SK-N-SH (cell line): ENCODE results near the gene ELF5. TPM values are rescaled to one million over a fixed set of nuclear protein-coding genes. Genes with fewer than 3 reads are reported as not detected.

Source experiments
- CTCF ChIA-PET: fragments of 300-600, 350-600 bp; formaldehyde crosslinking; extraction: SDS; loops from one replicate; lab custom pipeline; 2021; lab: Yijun Ruan, JAX
- POLR2A ChIA-PET: fragments of 350-600 bp; sonication (Branson Sonifier 250); formaldehyde crosslinking; extraction: SDS; loops from one replicate; lab custom pipeline; 2020; ENCODE audit warnings: antibody characterized with exemption, inconsistent platforms; lab: Yijun Ruan, JAX
- DNase-seq: peaks from one replicate; pipeline ENCODE4 v3.0.0; 2012
- H2AFZ ChIP-seq: fragments of 200-600 bp; sonication (generic); 2 replicates; pipeline ENCODE4 v1.8.1; 2016; ENCODE audit warnings: antibody characterized with exemption, mild to moderate bottlenecking, low read depth
- H3F3A ChIP-seq: fragments of 200-600 bp; sonication (generic); replicated peaks from 2 replicates; pipeline ENCODE3; 2016; ENCODE audit warnings: antibody characterized with exemption, mild to moderate bottlenecking; ENCODE audit not compliant: insufficient read depth
- H3K27ac ChIP-seq, 2 experiments: fragments of 200-500 bp in 1 of 2; fragments of 200-600 bp in 1 of 2; sonication (Bioruptor generic) in 1 of 2; sonication (generic), shearing (Covaris generic) in 1 of 2; 2 replicates each; pipeline versions ENCODE4 v1.5.1 to v1.6.1; 2014 to 2016; ENCODE audit warnings: low read depth in 2 of 2, inconsistent platforms in 1 of 2, low read length in 1 of 2, mild to moderate bottlenecking in 1 of 2, mixed read lengths in 1 of 2
- H3K27me3 ChIP-seq: fragments of 200-600 bp; sonication (generic), shearing (Covaris generic); 2 replicates; pipeline ENCODE4 v1.6.1; 2016; ENCODE audit warnings: mixed run types; ENCODE audit not compliant: insufficient read depth
- H3K36me3 ChIP-seq, 2 experiments: fragments of 200-500 bp in 1 of 2; fragments of 200-600 bp in 1 of 2; sonication (Bioruptor generic) in 1 of 2; sonication (generic) in 1 of 2; replicated peaks in 1 of 2; 2 replicates each; pipeline versions ENCODE3 to v1.5.1; 2014 to 2016; ENCODE audit warnings: low read length in 1 of 2, mild to moderate bottlenecking in 1 of 2; ENCODE audit not compliant: insufficient read depth in 2 of 2, control insufficient read depth in 1 of 2
- H3K4me1 ChIP-seq, 2 experiments: fragments of 200-500 bp in 1 of 2; fragments of 200-600 bp in 1 of 2; sonication (Bioruptor generic) in 1 of 2; sonication (generic), shearing (Covaris generic) in 1 of 2; 2 replicates each; pipeline versions ENCODE4 v1.5.1 to v1.6.1; 2014 to 2016; ENCODE audit warnings: low read depth in 1 of 2, low read length in 1 of 2, mixed run types in 1 of 2; ENCODE audit not compliant: insufficient read depth in 2 of 2, control insufficient read depth in 1 of 2
- H3K4me2 ChIP-seq: fragments of 200-600 bp; sonication (generic), shearing (Covaris generic); 2 replicates; pipeline ENCODE4 v1.6.1; 2017; ENCODE audit warnings: mixed run types
- H3K4me3 ChIP-seq, 2 experiments: fragments of 200-500 bp in 1 of 2; fragments of 200-600 bp in 1 of 2; sonication (Bioruptor generic) in 1 of 2; sonication (generic), shearing (Covaris generic) in 1 of 2; 2 replicates each; pipeline versions ENCODE4 v1.5.1 to v1.8.1; 2014 to 2016; ENCODE audit warnings: low read depth in 2 of 2, inconsistent platforms in 1 of 2, low read length in 1 of 2, mild to moderate bottlenecking in 1 of 2, mixed read lengths in 1 of 2, moderate library complexity in 1 of 2
- H3K79me2 ChIP-seq: fragments of 200-600 bp; sonication (generic); 2 replicates; pipeline ENCODE4 v1.8.1; 2017; ENCODE audit warnings: mild to moderate bottlenecking; ENCODE audit not compliant: insufficient read depth
- H3K9ac ChIP-seq: fragments of 200-600 bp; sonication (generic); 2 replicates; pipeline ENCODE4 v1.6.1; 2017; ENCODE audit warnings: mixed run types
- H3K9me2 ChIP-seq: fragments of 200-600 bp; sonication (generic); 2 replicates; pipeline ENCODE4 v1.6.1; 2017; ENCODE audit warnings: mixed run types
- H3K9me3 ChIP-seq: fragments of 200-600 bp; sonication (generic); 2 replicates; pipeline ENCODE4 v1.6.1; 2017; ENCODE audit warnings: mixed run types, mild to moderate bottlenecking, moderate library complexity
- H4K20me1 ChIP-seq: fragments of 200-600 bp; sonication (generic); 2 replicates; pipeline ENCODE4 v1.6.1; 2017; ENCODE audit warnings: mild to moderate bottlenecking, mixed run types; ENCODE audit not compliant: insufficient read depth
- CHD2 ChIP-seq: fragments of 150-350 bp; IDR thresholded peaks from 2 replicates; pipeline ENCODE4 v1.6.1; 2018; ENCODE audit warnings: low read length; ENCODE audit not compliant: partially characterized antibody
- EP300 ChIP-seq, 2 experiments: IDR thresholded peaks; 2 replicates each; pipeline versions ENCODE4 v1.4.0 to v1.6.1; 2012; ENCODE audit warnings: borderline replicate concordance in 1 of 2, low read depth in 1 of 2, low read length in 1 of 2
- GABPA ChIP-seq: IDR thresholded peaks from 2 replicates; pipeline ENCODE4 v1.4.0; 2012; ENCODE audit warnings: low read depth, mild to moderate bottlenecking
- JUND ChIP-seq: IDR thresholded peaks from 2 replicates; pipeline ENCODE4 v1.4.0; 2012
- POLR2AphosphoS5 ChIP-seq: IDR thresholded peaks from 2 replicates; pipeline ENCODE4 v1.6.1; 2012; ENCODE audit warnings: low read depth, low read length
- RFX5 ChIP-seq: IDR thresholded peaks from 2 replicates; pipeline ENCODE4 v1.6.1; 2012; ENCODE audit warnings: mild to moderate bottlenecking, improper control_type of control experiment, low read length
- RXRA ChIP-seq: IDR thresholded peaks from 2 replicates; pipeline ENCODE4 v1.4.0; 2012; ENCODE audit warnings: low read depth, mild to moderate bottlenecking, borderline replicate concordance
- SIN3A ChIP-seq: IDR thresholded peaks from 2 replicates; pipeline ENCODE4 v1.6.1; 2012; ENCODE audit warnings: low read depth, mild to moderate bottlenecking, low read length, moderate library complexity, borderline replicate concordance
- TCF12 ChIP-seq: IDR thresholded peaks from 2 replicates; pipeline ENCODE4 v1.4.0; 2012
- TEAD4 ChIP-seq: IDR thresholded peaks from 2 replicates; pipeline ENCODE4 v1.4.0; 2012; ENCODE audit warnings: mild to moderate bottlenecking, borderline replicate concordance; ENCODE audit not compliant: insufficient read depth
- USF1 ChIP-seq: IDR thresholded peaks from 2 replicates; pipeline ENCODE4 v1.4.0; 2012; ENCODE audit warnings: low read depth, borderline replicate concordance
- WGBS: methylation state at CpG from one replicate; pipeline ENCODE4 v1.1.6; 2017; ENCODE audit warnings: low lambda C conversion rate; 5-methylcytosine and 5-hydroxymethylcytosine counted together
- polyA plus RNA-seq, 3 experiments: library from polyadenylated mRNA; depleted of rRNA; stranded (reverse); fragments of >200 nt; gene quantifications; 2 replicates each; pipeline ENCODE4 v1.2.3, GENCODE V29; 2012
- TF ChIP-seq, protein P1 (sequence below): IDR thresholded peaks from 2 replicates; pipeline ENCODE4 v1.4.0; 2012; ENCODE audit warnings: low read depth, borderline replicate concordance
- TF ChIP-seq, protein P2 (sequence below): IDR thresholded peaks from 2 replicates; pipeline ENCODE4 v1.4.0; 2012; ENCODE audit warnings: low read depth

Gene ELF5
- polyA plus RNA-seq, 1 of the 3 experiments (the other 2 are of a cell fraction), result not detected

DNA sequence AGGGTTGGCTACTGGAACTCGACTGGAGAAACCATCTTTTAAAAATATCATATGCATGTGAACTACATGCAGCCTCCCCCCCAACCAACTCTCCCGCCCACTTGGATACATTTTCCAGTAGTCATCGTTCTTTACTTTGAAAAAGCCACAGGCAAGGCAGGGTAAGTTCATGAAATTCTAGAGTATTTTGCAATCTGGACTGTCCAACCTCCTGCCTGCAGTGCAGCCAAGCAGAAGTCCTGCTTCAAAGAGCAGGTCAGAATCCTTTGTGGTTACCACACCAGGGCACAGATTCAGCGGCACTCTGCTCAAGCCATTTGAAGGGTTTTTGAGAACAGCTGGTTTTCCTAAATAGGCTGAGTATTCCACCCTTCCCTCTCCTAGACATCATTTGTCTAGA is 12.1 kb downstream of the ELF5 start:
- no peak for TF ChIP-seq CHD2
- TF ChIP-seq POLR2AphosphoS5, result no peak
- no peak for TF ChIP-seq GABPA
- no peak for TF ChIP-seq JUND
- TF ChIP-seq TEAD4, result no peak
- TF ChIP-seq RXRA, result no peak
- ChIA-PET POLR2A (no interaction called here), CTCF (interaction anchor here (0.6 to 4.6 kb wide), 6 partner anchors 8 to 426 kb away, joined by 3 to 28 read pairs (median 3); partner anchors contain the start of gene ELF5)
- Histone ChIP-seq H3K4me1 (peaks cover 0 to 2% of the 10 kb centered on the region in 2 experiments; a peak in 1 of 4 replicates), H3K36me3 (no peaks in the 10 kb centered on the region), H3K9me2 (no peaks in the 10 kb centered on the region), H3K4me2 (no peak overlapping the region), H3K9ac (no peak overlapping the region), H3K4me3 (no peak overlapping the region), H3K79me2 (no peaks in the 10 kb centered on the region), H3K27ac (no peak overlapping the region), H3F3A (no peaks in the 10 kb centered on the region), H4K20me1 (no peaks in the 10 kb centered on the region), H2AFZ (no peak overlapping the region), H3K9me3 (no peaks in the 10 kb centered on the region), H3K27me3 (no peaks in the 10 kb centered on the region)
- WGBS, result 65% methylated on average over 4 of the region's 4 CpGs
- no peak for DNase-seq

DNA sequence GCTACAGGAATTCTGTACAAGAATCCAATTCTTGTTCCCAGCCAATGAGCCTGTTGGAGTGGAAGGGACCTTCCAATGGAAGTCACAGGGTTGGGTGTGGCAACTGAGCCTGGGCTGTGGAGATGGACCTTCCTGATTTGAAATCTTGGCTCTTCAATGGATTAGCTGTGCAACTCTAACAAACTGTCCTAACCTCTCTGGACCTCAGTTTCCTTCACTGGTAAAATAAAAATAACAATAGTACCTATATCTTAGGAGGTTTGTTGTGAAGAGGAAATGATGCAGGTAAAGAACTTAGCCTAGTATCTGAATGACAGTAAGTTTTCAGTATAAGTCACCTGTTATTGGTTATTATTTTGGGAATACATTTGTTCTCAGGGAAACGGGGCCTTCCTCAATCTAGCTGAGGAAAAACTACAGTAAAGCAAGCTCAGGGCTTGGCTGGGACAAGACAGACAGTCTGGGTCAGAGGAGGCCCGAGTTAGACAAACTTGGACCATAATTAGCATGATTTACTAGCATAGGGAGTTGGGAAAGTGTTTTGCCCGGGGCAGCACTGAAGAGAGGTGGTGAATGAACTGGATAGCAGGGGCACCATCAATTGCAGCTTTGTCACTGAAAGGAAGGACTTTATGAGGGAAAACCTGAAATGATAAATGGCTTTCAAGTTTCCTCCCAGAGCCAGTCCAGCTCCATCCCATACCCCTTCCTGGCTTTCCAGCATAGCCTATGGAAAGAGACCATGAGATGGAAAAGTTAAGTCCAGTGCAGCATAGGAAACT is 13.7 kb downstream of the ELF5 start:
- Histone ChIP-seq H3K4me1 (peaks cover 0 to 2% of the 10 kb centered on the region in 2 experiments; a peak in 1 of 4 replicates), H3K27me3 (no peaks in the 10 kb centered on the region; the same call in 1 of the 2 replicates), H3K9me2 (no peaks in the 10 kb centered on the region), H2AFZ (no peak overlapping the region), H3K4me2 (no peak overlapping the region), H3K4me3 (no peak overlapping the region), H3K9me3 (no peaks in the 10 kb centered on the region), H3K36me3 (no peaks in the 10 kb centered on the region), H3K9ac (no peak overlapping the region), H4K20me1 (no peaks in the 10 kb centered on the region), H3K27ac (no peak overlapping the region), H3K79me2 (no peaks in the 10 kb centered on the region), H3F3A (no peaks in the 10 kb centered on the region)
- DNase-seq, result no peak
- WGBS, result 23% methylated on average over 3 of the region's 3 CpGs
- CTCF ChIA-PET, result interaction anchor here (0.7 to 1.7 kb wide), 4 partner anchors 7 to 133 kb away, joined by 3 to 9 read pairs (median 3); partner anchors contain the start of gene ELF5
- TF ChIP-seq RFX5 (no peak), EP300 (IDR thresholded peaks at IDR 0.05; ENCODE audit: borderline replicate concordance in 1 of 2, low read depth in 1 of 2, low read length in 1 of 2) (no peak)
- POLR2A ChIA-PET, result no interaction called here

GRCh38 chr11:34495724-34496377 is 17.7 kb downstream of the ELF5 start:
- Histone ChIP-seq H4K20me1 (no peaks in the 10 kb centered on the region), H3K27ac (no peak overlapping the region), H3K36me3 (no peaks in the 10 kb centered on the region), H3K9me2 (no peaks in the 10 kb centered on the region), H3K27me3 (no peaks in the 10 kb centered on the region; the same call in 1 of the 2 replicates)
- TF ChIP-seq SIN3A, result no peak
- TF ChIP-seq, protein P1, sequence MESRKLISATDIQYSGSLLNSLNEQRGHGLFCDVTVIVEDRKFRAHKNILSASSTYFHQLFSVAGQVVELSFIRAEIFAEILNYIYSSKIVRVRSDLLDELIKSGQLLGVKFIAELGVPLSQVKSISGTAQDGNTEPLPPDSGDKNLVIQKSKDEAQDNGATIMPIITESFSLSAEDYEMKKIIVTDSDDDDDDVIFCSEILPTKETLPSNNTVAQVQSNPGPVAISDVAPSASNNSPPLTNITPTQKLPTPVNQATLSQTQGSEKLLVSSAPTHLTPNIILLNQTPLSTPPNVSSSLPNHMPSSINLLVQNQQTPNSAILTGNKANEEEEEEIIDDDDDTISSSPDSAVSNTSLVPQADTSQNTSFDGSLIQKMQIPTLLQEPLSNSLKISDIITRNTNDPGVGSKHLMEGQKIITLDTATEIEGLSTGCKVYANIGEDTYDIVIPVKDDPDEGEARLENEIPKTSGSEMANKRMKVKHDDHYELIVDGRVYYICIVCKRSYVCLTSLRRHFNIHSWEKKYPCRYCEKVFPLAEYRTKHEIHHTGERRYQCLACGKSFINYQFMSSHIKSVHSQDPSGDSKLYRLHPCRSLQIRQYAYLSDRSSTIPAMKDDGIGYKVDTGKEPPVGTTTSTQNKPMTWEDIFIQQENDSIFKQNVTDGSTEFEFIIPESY, result no peak
- no peak for TF ChIP-seq TCF12
- TF ChIP-seq POLR2AphosphoS5, result no peak
- TF ChIP-seq, protein P2, sequence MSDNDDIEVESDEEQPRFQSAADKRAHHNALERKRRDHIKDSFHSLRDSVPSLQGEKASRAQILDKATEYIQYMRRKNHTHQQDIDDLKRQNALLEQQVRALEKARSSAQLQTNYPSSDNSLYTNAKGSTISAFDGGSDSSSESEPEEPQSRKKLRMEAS, result no peak
- TF ChIP-seq USF1, result no peak
- TF ChIP-seq, all 33 proteins: peak for 0
- Histone ChIP-seq H3K4me3 (no peak overlapping the region), H3K4me2 (no peak overlapping the region), H3K4me1 (no peaks in the 10 kb centered on the region; a peak in 1 of 4 replicates), H3K79me2 (no peaks in the 10 kb centered on the region), H3K9me3 (no peaks in the 10 kb centered on the region), H3F3A (no peaks in the 10 kb centered on the region), H2AFZ (no peak overlapping the region), H3K9ac (no peak overlapping the region)
- WGBS, result 85% methylated on average over 23 of the region's 26 CpGs
- CTCF ChIA-PET, result interaction anchor here (3.6 kb wide), 1 partner anchor 17 kb away, joined by 16 read pairs; the partner anchor contains the start of gene ELF5
- no peak for DNase-seq
- POLR2A ChIA-PET, result no interaction called here
